GM12864 (cell line): ENCODE data around the gene GABRG3.

Source experiments
- DNase-seq: peaks from one replicate; pipeline ENCODE4 v3.0.0-alpha.2; 2011; ENCODE audit warnings: low read depth
- H3K4me3 ChIP-seq: 2 replicates; pipeline ENCODE4 v1.5.1; 2011; ENCODE audit warnings: mild to moderate bottlenecking, low read depth, low read length, control low read depth
- CTCF ChIP-seq: IDR thresholded peaks from 2 replicates; pipeline ENCODE4 v1.5.1; 2011; ENCODE audit warnings: low read depth, mild to moderate bottlenecking, moderate library complexity, low read length, control low read depth, inconsistent platforms; ENCODE audit errors: missing control alignments

The GABRG3 gene

GRCh38 chr15:27438403-27439375 lies 467.7 kb downstream of the GABRG3 start:
- no peak overlapping the region for H3K4me3 ChIP-seq
- no peak for DNase-seq
- TF ChIP-seq CTCF, result no peak

GRCh38 chr15:27441120-27441519 lies 470.1 kb downstream of the GABRG3 start:
- no peak overlapping the region for H3K4me3 ChIP-seq
- TF ChIP-seq CTCF, result no peak
- no peak for DNase-seq

DNA sequence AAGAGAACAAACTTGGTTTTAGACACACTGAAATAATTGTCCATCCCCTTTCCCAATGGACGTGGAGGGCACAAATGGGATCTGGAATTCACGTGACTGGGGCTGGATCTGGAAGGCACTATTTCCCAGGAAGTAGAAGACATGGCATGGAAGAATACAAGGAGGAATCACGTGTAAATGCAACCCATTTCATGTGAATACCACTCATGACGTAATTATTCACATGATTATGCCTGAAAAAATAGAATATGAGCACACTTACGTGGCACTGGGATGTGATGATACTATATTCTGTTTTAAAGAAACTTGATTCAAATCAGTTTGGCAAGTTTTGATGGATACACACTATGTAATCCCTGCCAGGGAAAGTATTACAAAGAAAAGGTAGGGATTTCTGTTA lies 477.3 kb downstream of the GABRG3 start:
- no peak overlapping the region for H3K4me3 ChIP-seq
- no peak for DNase-seq
- TF ChIP-seq CTCF, result no peak

DNA sequence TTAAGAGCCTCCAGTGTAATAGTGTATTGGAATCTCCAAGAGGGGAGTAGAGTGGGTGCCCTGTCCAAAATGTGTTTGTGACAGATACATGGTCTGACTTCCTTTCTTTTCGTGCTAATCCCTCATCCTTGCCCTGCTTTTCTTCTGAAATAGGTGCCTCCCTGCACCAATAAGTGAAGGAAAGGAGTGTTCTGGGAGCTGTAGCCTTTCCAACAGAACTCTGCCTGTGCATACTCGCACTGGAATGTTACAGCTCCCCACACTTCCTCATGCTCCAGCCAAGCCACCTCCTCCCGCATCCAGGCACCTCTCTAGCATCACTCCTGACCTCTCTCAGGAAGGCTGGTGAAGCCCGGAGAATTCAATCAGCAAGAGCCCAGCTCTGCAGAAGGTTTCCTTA lies 478.0 kb downstream of the GABRG3 start:
- DNase-seq, result no peak
- H3K4me3 ChIP-seq, result no peak overlapping the region
- TF ChIP-seq CTCF, result no peak

DNA sequence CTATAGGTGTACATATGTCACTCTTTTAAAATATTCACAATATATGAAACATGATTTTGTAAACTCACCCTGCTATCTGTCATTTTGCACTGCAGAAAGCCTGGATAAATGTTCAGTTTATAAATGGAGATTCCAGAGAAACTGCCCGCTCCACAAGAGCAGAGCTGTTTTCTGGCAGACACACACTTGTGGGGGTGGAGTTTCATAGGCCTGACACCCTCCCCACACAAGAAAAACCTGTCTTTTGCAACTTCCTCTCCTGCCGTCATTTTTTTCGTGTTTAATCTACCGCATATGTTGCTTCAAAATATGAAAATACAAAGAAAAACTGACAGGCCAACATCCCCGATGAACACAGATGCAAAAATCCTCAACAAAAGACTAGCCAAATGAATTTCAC lies 479.0 kb downstream of the GABRG3 start:
- no peak for DNase-seq
- H3K4me3 ChIP-seq, result no peak overlapping the region
- no peak for TF ChIP-seq CTCF

DNA sequence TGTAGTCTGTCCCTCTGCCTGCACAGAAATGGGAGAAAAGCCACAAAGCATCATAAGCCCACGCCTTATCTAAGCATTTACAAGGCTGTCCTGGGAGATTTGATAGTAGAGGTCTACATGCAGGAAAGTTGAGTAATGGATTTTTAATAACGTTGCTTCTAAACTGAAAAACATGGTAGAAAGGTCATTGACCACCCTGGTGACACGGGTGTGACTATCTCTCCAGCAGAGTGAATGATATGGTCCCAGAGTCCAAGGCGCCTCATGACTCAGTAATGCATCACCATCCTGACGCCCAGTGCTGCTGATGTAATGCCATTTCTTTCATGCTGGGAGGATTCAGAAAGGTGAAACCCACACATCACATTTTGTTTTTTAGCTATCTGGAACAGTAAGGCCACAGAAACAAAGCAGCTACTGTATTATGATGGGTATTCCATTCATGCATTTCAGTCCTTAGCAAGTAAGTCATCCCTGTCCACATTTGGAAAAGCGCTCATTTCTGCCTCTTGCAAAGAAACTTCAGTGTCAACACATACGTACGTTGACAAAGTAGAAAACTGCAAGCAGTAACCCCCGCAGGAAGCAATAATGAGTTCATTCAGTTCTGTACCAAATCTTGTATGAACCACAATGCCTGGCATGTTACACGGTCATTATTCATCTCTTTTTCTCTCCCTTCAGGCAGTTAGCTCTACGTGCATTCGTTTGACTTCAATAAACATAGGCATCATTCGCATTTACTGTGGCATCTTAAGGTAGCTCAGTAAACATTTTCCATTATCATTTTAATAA lies 483.5 kb downstream of the GABRG3 start:
- DNase-seq, result no peak
- TF ChIP-seq CTCF, result no peak
- H3K4me3 ChIP-seq, result no peak overlapping the region

DNA sequence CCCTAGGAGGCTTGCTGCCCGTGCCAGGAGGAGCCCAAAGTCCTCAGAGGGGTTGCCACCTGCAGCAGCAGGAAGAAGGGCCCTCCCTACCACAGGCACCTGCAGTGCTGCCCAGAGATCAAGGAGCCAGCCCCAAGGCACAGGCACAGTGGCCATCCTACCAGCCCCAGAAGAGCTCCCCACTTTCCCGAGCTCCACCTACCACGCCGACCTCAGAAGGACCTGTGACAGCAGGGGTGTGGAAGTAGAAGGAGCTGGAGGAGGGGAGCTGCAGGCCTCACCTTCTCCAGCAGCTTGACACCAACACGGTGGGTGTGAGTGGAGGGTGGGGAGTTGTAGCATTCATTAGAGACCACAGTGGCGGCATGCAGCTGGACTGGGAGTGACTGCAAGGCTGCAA lies 485.8 kb downstream of the GABRG3 start:
- H3K4me3 ChIP-seq, result no peak overlapping the region
- DNase-seq, result no peak
- no peak for TF ChIP-seq CTCF
